Measurements from ENCODE around the gene DIAPH3.

Gene DIAPH3

DNA sequence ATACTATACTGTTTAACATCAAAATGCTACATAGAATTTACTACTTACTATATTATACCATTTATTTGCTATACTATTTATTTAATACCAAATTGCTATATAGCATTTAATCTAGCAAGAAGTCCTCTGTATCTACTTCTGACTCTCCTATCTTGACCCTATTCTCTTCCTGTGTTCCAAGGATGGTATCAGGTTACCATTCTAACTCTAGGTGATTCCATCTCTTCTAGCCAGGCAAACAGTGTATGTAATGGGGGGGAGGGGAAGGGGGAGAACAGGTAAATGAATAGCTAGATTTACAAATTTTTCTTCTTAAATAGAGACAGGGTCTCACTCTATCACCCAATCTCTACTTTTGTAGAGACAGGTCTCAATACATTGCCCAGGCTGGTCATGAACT lies 200.3 kb downstream of the DIAPH3 start:
- no peak for DNase-seq (ENCODE audit: low read depth in 3 of 3)

DNA sequence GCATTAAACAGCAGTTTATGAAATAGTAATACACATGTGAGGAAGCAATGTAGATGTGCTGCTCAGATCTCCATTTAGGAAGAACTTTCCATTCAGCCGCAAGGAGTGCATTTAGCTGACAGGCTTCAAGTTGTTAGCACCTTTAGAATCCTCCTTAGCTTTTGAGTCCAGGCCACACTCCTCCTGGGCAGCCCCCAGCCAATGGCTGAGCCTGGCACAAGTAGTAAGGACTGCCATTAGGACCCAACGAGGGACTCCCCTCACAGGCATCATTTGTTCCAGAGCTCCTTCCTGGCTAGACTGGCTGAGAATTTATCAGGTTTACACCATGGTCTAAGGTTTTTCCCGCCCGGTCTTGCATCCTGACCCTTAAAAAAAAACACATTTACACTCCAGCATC lies 201.4 kb downstream of the DIAPH3 start:
- DNase-seq (ENCODE audit: low read depth in 3 of 3) = no peak

DNA sequence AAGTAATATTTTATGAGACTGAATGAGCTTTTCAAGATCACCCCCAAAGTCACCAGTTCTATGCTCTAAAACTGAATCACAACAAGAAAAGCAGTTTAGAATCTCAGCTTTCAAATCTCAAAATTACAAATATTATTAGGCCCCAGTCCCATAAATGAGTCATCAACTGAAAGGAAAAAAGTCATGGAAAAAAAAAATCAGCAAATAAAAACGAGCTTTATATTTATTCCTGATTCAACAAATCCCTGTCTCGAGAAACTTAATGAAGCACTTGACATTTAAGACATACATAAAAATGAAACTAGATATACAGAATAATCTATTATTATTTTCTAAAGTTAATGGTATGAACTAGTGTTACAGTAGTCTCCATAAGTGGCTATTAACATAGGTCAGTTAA lies 203.0 kb downstream of the DIAPH3 start:
- DNase-seq (ENCODE audit: low read depth in 3 of 3) = no peak

DNA sequence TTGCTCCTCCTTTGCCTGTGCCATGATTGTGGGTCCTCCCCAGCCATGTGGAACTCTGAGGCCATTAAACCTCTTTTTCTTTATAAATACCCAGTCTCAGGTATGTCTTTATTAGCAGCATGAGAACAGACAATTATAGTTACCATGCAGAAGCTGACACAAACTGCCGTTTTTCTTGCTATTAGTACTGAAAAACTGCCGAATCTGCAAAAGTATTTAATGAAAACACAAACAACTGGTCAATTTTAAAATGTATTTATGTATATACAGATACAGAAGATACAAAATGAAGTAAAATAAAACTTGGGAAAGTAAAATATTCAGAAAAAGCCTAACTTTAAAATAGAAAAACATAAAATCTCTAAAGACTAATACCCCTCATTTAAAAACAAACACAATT lies 206.3 kb downstream of the DIAPH3 start:
- DNase-seq (ENCODE audit: low read depth in 3 of 3) = no peak

DNA sequence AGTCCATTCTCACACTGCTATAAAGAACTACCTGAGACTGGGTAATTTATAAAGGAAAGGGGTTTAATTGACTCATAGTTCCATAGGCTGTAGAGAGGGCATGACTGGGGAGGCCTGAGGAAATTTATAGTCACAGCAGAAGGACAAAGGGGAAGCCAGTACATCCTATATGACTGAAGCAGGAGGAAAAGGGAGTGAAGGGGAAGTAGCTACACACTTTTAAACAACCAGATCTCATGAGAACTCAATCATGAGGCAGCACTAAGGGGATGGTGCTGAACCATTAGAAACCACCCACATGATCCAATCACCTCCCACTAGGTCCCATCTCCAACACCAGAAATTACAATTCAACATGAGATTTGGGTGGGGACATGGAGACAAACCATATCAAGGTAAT lies 209.1 kb downstream of the DIAPH3 start:
- no peak for DNase-seq (ENCODE audit: low read depth in 3 of 3)

DNA sequence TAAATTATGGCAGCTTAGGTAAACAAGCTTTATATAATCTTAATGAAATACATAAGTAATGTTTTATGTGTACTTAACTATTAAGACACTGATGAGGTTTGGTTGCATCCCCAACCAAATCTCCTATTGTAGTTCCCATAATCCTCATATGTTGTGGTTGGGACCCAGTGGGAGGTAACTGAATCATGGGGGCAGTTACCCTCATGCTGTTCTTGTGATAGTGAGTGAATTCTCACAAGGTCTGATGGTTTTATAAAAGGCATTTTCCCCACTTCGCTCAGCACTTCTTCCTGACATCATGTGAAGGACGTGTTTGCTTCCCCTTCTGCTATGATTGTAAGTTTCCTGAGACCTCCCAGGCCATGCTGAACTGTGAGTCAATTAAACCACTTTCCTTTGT lies 212.7 kb downstream of the DIAPH3 start:
- no peak for DNase-seq (ENCODE audit: low read depth in 3 of 3)

DNA sequence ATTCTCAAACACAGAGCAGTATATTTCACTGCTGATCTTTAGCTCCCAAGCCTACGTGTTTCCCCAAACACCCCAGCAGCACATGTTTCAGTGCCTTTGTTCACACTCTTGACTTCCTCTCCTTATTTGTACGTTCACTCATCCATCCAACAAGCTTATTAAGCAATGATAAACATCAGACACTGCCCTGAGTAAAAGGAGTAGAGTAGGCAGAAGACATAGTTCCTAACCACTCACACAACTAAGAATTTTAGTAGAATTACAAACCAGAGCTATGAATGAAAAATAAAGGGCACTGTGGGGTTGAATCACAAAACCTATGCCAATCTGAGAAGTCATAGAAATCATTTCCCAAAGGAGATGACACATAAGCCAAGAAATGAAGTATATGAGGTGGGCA lies 213.5 kb downstream of the DIAPH3 start:
- no peak for DNase-seq (ENCODE audit: low read depth in 3 of 3)

DNA sequence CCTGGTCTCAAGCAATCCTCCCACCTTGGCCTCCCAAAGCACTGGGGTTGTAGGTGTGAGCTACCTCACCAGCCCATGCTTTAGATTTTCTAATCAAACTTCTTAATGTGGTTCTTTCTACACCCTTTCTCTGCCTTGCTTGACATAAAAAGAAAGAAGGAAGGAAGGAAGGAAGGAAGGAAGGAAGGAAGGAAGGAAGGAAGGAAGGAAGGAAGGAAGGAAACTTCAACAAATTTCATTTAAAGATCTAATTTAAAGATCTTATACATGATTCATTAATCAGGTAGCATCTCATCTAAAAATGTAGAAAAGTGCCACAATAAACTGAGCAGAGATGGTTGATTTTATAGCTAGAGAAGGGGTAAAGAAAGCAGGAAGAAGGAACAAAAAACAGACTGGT lies 215.0 kb downstream of the DIAPH3 start:
- no peak for DNase-seq (ENCODE audit: low read depth in 3 of 3)

DNA sequence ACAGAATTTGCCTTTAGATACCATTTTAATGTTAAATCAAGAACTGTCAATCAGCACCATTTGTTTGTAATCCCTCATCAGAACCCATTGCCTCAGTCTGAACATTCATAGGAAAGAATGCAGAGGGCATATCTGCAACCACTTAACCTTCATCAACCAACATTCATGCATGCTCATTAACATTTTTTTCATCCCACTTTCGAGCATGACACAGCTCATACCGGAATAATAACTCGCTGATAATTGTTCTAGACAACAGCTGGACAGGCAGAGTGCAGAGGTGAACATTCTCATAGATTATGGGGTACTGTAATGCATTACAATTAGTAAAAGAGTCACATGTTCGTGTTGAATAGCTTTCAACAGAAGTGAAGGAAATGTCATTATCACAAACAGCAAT lies 216.8 kb downstream of the DIAPH3 start:
- DNase-seq (ENCODE audit: low read depth in 3 of 3) = no peak

DNA sequence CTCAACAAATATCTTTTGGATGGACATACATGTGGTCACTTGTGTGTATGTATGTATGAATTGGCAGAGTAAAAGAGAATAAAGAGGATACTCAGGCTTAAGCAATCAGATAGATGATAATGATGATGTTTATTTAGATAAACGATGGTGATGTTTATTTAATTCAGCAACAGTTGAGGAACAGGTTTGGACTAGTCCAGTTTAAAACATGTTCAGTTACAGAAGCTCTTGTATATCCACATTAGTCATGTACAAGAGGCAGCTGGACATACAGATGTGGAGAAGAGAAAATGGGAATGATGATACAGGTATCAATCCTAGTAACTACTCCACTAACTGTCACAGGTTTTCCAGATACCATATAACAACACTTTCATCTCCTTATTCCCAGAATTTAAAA lies 232.1 kb downstream of the DIAPH3 start:
- no peak for DNase-seq (ENCODE audit: low read depth in 3 of 3)

DNA sequence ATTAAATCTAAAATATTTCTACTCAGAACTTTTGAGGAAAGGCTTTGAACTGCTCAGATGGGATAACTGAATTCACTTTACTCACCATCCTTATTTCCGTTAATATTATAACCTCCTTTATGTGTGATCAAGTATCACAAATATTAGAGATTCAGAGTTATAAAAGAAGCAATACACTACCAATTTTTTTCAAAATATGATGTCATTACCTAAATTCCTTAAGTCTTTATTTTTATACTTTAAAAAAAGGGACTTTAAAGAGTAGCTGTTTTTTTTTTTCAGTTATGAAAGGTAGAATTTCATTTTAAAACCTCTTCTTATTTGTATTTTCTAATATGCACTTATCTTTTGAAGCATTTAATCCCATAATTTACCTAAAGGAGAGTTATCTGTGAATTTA lies 239.5 kb downstream of the DIAPH3 start:
- no peak for DNase-seq (ENCODE audit: low read depth in 3 of 3)

DNA sequence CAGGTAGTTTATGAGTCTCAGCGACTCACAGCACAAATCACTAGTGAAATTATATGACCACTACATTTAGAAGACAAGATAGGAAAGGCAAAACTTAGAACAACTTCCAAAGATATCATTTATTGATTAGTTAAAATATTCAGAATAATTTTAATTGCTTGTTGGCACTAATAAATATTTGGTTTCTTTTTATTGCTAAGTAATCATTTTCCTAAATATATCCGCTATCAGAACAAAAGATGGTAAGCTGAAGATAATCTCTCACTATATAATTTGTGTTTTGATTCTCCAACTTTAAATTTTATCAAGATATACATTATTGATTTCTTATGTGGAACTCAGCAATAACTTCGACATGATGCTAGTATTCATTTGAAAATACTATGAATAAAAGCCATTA lies 248.5 kb downstream of the DIAPH3 start:
- no peak for DNase-seq (ENCODE audit: low read depth in 3 of 3)

DNA sequence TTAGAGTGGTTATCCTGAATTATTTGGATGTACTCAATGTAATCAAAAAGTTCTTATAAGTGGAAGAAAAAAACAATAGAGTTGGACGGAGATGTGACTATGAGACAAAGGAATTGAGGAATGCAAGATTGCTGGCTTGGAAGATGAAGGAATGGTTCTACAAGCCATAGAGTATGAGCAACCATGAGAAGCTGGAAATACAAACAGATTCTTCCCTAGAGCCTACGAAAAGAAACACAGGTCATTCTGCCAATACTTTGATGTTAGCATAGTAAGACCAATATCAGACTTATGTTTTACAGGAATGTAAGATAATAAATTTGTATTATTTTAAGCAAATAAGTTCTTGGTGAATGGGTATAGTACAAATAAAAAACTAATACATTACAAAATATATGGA lies 249.2 kb downstream of the DIAPH3 start:
- no peak for DNase-seq (ENCODE audit: low read depth in 3 of 3)

DNA sequence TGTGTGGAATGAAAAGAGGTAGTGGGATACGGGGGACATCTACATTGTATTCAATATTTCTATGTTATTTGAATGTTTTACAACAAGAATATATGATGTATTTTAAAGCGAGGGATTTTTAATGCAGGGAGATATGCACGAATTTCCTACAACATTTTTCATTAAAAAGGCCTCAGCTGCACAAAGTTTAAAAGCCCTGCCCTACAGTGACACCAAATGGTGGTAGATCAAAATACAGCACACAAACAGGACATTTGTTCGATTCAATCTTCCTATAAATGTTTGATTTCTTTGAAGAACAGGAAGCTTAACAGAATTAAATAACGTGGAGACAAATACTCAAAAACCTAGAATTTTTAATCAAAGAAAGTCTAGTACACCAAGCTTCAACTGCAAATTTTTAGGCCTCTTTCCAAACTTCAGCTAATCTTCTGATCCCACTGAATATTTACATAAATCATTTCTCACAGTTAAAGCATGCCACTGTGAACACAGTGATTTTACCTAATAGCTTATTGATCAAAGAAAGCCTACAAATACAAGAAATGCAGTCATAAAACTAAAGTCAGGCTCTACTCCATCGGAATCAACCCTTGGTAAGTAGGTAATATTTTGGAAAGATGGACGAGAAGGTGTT lies 257.2 kb downstream of the DIAPH3 start:
- no peak for DNase-seq (ENCODE audit: low read depth in 3 of 3)

DNA sequence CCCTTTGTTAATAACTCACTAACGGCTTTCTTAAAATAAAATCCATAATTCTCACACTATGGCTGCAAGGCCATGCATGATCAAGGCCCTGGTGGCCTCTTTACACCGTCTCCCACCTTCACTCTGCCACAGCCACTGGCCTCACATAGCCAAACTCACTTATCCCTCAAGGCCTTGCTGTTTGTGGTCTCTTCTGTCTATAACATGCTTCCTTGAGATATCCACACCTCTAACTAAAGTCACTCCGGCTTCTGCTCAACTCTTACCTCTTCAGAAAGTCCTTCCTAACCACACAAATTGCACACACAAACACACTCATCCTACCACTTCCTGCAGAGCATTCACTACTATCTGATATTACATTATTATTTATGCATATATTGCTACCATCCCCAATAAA lies 262.5 kb downstream of the DIAPH3 start:
- no peak for DNase-seq (ENCODE audit: low read depth in 3 of 3)

DNA sequence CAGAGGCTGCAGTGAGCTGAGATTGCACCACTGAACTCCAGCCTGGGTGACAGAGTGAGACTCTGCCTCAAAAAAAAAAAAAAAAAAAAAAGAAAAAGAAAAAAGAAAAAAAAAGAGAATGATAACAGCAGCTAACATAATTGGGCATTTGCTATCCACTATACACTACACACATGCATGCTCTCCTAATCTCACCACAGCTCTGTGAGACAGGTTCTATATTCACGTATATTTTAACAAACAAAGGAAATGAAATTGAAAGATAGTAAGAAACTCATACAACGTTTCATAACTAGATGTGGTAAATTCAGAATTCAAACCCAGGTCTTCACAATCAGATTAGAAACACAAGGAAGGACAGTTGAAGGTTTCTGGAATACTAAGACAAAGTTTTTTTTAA lies 265.7 kb downstream of the DIAPH3 start:
- no peak for DNase-seq (ENCODE audit: low read depth in 3 of 3)

DNA sequence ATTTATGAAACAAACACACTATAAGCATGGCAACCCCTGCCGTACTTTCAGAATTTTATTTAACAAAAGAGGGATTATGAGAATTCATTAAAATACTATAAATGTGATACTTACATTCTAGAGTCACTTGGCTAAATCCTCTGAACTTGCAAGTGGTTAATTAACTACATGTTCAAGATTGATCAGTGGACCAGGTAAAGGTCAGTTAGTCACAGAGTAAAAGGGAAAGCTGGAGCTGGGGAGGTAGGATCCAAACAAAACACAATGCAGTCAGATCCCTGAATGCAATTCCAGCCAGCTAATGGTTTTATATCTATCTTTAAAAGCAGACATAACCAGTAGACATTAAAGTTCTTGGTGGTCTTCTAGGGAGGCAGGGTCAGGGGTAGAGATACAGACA lies 270.5 kb downstream of the DIAPH3 start:
- DNase-seq (ENCODE audit: low read depth in 3 of 3) = no peak

DNA sequence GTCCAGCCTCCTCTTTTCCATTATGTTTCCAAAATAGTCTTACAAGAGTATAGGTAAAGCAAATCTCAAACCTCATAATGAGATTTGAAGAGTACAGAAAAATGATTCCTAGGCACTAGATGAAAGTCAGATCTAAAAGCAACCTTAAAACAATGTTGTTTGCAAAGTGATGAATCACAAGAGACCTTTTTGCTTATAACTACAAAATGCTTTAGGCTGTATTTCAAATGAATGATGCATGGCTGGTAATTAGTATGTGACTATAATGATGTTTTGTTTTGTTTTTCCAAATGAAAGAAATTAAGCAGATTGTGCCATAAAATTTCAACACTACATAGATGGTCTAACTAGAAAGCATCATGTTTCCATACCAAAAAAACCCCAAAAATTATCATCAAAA lies 272.7 kb downstream of the DIAPH3 start:
- DNase-seq (ENCODE audit: low read depth in 3 of 3) = no peak

DNA sequence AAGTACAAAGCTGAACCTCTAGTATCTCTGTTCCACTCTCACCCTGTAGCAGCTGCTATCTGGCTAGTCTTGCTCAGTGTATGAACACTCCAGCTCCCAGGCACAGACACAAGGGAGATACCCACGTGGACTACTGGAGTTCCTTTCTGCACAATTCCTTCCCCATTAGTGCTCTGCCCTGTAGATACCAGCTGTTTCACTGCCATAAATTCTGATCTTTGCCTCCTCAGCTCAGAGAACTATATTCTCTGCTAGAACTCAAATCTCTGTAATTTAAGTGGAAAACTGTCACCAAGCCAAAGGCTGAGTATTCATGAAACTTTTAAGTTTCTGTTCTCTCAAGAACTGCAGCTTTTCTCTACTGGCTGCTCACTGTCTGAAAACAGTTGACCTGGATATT lies 273.7 kb downstream of the DIAPH3 start:
- DNase-seq (ENCODE audit: low read depth in 3 of 3) = no peak

DNA sequence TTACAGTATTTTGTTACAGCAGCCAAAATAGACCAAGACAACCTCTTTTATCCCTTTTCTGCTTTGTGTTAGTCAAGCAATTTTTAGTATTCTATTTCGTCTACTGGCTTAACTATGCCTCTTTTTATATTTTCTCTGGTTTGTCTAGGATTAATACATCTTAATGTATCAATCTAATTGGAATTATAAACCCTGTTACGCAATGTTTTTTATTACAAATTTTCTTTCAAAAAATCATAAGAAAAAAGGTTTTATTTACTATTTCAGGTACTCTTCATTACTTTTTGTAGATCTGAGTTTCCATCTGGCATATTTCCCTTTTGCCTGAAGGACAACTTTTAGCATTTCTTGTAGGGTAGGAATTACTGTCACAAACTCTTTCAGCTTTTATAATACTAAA lies 275.3 kb downstream of the DIAPH3 start:
- DNase-seq (ENCODE audit: low read depth in 3 of 3) = no peak

DNA sequence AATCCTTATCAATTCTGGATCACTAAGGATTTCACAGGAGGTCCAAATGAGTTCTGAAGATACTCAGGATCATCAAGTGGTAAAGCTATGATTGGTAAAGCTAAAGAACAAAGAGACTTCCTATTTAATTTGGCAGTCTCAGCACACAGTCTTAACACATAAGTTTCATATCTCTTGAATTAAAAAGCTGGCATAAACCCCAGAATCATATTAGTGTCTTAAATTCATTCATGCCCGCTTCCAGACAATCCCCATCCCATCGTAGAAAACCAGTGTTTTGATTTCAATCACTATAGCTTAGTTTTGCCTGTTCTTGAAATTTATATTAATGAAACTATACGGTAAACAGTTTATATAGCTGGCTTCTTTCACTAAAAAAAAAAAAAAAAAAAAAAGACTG lies 278.7 kb downstream of the DIAPH3 start:
- DNase-seq (ENCODE audit: low read depth in 3 of 3) = no peak

DNA sequence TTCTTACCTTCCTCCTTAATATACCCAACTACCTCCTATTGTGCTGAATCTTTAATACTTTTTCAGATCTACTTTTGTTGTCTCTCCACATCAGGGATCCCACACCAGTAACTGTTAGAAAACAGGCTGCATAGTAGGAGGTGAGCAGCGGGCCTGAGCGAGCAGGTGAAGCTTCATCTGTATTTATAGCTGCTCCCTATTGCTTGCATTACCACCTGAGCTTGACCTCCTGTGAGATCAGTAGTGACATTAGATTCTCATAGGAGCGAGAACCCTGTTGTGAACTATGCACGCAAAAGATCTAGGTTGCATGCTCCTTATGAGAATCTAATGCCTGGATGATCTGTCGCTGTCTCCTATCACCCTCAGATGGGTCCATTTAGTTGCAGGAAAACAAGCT lies 279.8 kb downstream of the DIAPH3 start:
- no peak for DNase-seq (ENCODE audit: low read depth in 3 of 3)

DNA sequence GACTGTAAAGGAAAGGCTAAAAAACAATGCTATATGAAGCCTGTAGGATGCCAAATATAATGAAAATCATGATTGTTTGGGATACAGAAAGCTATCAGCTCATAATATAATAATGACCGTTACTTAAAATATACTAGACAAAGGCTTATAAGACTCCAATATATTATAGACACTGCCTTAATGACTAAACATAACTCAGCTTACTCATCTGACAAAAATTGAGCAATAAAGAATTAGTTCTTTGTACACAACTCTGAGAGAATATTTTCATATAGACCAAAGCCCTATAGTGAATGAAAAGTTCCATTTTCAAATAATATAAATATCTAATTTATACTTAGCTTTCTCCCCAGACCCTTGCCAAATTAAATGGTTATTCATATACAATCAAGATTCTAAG lies 283.3 kb downstream of the DIAPH3 start:
- DNase-seq (ENCODE audit: low read depth in 3 of 3) = no peak

DNA sequence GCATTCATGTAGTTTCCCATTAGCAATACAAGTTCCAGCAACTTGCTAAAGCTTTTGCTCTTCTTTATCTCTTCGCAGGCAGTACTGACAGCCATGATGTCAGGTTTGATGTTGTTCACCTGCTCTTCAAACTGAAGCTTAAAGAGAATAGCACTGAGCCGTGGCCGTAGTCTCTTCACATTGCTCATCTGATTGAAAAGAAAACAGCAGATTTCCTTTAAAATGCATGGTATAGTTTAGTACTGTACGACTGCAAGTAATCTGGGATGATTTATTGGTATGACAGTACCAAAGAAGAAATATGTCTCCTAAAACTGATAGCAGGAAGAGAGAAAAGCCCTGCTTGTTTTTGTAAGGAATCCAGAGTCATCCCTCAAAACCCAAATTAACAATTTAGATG lies 284.4 kb downstream of the DIAPH3 start:
- no peak for DNase-seq (ENCODE audit: low read depth in 3 of 3)

DNA sequence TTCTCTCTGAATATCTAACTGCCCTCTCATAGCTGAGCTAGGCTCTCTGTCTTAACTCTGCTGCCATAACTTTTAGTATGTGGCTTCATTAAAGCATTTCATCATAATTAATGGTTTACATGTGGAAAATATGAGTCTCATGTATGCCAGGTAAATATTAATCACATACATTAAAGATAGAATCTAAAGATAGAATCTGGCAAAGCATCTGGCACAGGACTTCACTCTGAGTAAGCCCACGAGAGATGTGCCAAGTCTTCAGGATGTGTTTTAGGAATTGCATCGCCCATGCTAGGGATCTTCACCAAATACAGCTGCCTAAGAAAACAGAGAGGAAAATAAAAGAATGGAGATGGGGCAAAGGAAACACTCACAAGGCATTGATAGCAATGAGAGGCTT lies 285.8 kb downstream of the DIAPH3 start:
- no peak for DNase-seq (ENCODE audit: low read depth in 3 of 3)

Measured in stimulated activated CD4-positive, alpha-beta T cell treated with anti-CD3 and anti-CD28 coated beads, TNF-alpha, amount 100 ng/mL, for 4 hours (primary cell).